Measurements from ENCODE around the gene WDR74.

Gene WDR74

DNA sequence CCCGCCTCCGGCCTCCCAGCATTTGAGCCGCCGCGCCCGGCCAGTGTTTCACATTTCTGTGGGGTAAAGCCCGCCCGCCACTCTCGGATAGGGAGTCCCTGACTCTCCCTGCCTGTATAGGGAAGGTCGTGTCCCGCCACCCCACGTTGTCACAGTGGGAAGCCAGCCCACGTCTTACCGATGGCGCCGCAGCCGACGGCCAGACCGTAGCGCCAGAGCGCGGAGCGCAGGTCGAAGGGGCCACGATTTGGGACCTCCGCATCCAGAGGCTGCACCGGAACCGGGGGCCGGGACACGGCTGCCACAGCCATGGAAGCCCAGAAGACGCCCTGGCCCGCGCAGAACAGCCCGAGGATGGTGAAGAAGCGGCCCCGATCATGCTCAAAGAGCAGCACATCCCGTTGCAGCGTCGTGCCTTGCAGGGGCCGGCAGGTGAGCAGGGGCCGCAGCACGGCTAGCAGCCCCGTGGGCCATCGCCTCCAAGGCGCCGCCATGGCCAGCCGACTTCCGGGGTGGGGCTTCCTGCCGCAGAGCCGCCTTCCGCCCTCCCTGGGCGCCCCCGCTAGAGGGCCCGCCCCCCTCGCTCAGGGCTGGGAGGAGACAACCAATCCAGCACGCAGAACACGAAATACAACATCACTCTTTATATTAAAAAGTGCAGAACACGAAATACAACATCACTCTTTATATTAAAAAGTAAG is 47.7 kb downstream of the WDR74 start, which contains the start of gene TMEM223:
Gene TMEM223, minus strand, starts transcription at position 506 of the 701 bp plus-strand sequence. Its CDS starts 12 bp downstream, at position 494.
- peak; percentile 95 for DNase-seq

- no peak for DNase-seq
These were observed 49.8 kb downstream of the WDR74 start for GRCh38 chr11:62789576-62789975.

DNA sequence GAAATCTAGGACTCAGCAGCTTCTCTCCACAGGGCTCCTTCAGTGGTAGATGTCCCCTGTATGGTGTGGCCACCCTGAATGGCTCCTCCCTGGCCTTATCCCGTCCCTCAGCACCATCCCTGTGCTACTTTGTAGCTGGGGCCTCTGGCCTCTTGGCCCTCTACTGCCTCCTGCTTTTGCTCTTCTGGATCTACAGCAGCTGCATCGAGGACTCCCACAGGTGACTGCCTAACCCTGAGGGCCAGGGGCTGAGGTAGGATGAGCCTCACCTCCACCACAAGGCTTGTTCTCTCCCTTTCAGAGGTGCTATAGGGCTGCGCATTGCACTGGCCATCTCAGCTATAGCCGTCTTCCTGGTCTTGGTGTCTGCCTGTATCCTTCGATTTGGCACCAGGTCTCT is 50.4 kb downstream of the WDR74 start:
- no peak for DNase-seq

- DNase-seq = peak; percentile 99
These were observed 52.2 kb downstream of the WDR74 start, which contains the start of gene TMEM179B for GRCh38 chr11:62787005-62787759. TSS of gene TMEM179B (plus strand) at chr11:62787402. CDS start at chr11:62787432, 30 bp downstream.

GRCh38 chr11:62786318-62787004 is 52.9 kb downstream of the WDR74 start:
- peak; percentile 94 for DNase-seq

All from activated CD8-positive, alpha-beta memory T cell treated with anti-CD3 and anti-CD28 coated beads for 24 hours (primary cell).